GM20000 (cell line): ENCODE data around the gene LRRC4C.

Source experiments
- DNase-seq: peaks from one replicate; pipeline ENCODE4 v3.0.0; 2012; ENCODE audit warnings: low spot score
- CTCF ChIP-seq: IDR thresholded peaks from 2 replicates; pipeline ENCODE4 v1.5.1; 2012; ENCODE audit warnings: mild to moderate bottlenecking, control low read depth; ENCODE audit errors: extremely low read depth, missing control alignments

LRRC4C gene

GRCh38 chr11:40517122-40517521, 942.3 kb downstream of the LRRC4C start:
- DNase-seq = no peak
- TF ChIP-seq CTCF = no peak

GRCh38 chr11:40514124-40514523, 945.3 kb downstream of the LRRC4C start:
- no peak for TF ChIP-seq CTCF
- DNase-seq = no peak

GRCh38 chr11:40513281-40513680, 946.2 kb downstream of the LRRC4C start:
- no peak for DNase-seq
- TF ChIP-seq CTCF = no peak

GRCh38 chr11:40508303-40508702, 951.1 kb downstream of the LRRC4C start:
- DNase-seq = no peak
- no peak for TF ChIP-seq CTCF

- DNase-seq = no peak
Observed at GRCh38 chr11:40506226-40506625, 953.2 kb downstream of the LRRC4C start.

GRCh38 chr11:40491341-40491740, 968.1 kb downstream of the LRRC4C start:
- no peak for DNase-seq
- no peak for TF ChIP-seq CTCF

More at GRCh38 chr11:40506226-40506625, 953.2 kb downstream of the LRRC4C start:
- TF ChIP-seq CTCF = no peak

- DNase-seq = no peak
- no peak for TF ChIP-seq CTCF
Observed at GRCh38 chr11:40467771-40468170, 991.7 kb downstream of the LRRC4C start.
